Lower lobe of right lung (tissue), 2 donors: Measurements from ENCODE around the gene KRT75. TPM values are rescaled to one million over a fixed set of nuclear protein-coding genes. Genes with fewer than 3 reads are reported as not detected.

Source experiments
- ATAC-seq, 2 donors: fragments of 200-7000 bp; cut with Tn5 transposase; one replicate each; pipeline ENCODE4 v1.9.1; 2020 to 2022; ENCODE audit warnings: mild to moderate bottlenecking in 2 of 2, moderate library complexity in 2 of 2
- DNase-seq: peaks from one replicate; pipeline ENCODE4 v3.0.0-alpha.2; 2020
- H3K27ac ChIP-seq: fragments of 200-600 bp; one replicate; pipeline ENCODE4 v1.8.0; 2022
- H3K27me3 ChIP-seq: fragments of 200-600 bp; one replicate; pipeline ENCODE4 v1.8.0; 2022; ENCODE audit warnings: low read depth
- H3K36me3 ChIP-seq: fragments of 200-600 bp; one replicate; pipeline ENCODE4 v1.8.0; 2022; ENCODE audit warnings: mild to moderate bottlenecking
- H3K4me1 ChIP-seq: fragments of 200-600 bp; one replicate; pipeline ENCODE4 v1.8.0; 2022
- H3K4me3 ChIP-seq: fragments of 200-600 bp; one replicate; pipeline ENCODE4 v1.8.0; 2022; ENCODE audit warnings: mild to moderate bottlenecking
- H3K9me3 ChIP-seq: fragments of 200-600 bp; one replicate; pipeline ENCODE4 v1.8.0; 2022
- CTCF ChIP-seq: fragments of 200-600 bp; IDR thresholded peaks from one replicate; pipeline ENCODE4 v1.8.0; 2022; ENCODE audit warnings: antibody characterized with exemption, mild to moderate bottlenecking
- intact Hi-C: fragments of 100-400 bp; cut with DNase I; formaldehyde crosslinking; loops from one replicate; pipeline ENCODE4 v1.11.0; 2022
- total RNA-seq: library from RNA; stranded (reverse); fragmentation: NEBNext Ultra II Directional; extraction: Animal tissue kit (Norgen Biotek cat#: 25700); gene quantifications from one replicate; pipeline ENCODE4 v1.2.1, GENCODE V29; 2021
- donor health status: DM: no; HTN: yes; CAD: no; lungs with severe emphysema.

Gene KRT75
- total RNA-seq, 1 donor from 2014 or later, result not detected

GRCh38 chr12:52407918-52408317 lies 26.3 kb downstream of the KRT75 start:
- H3K9me3 ChIP-seq, result no peaks in the 10 kb centered on the region
- peaks cover 7% of the 10 kb centered on the region for H3K27me3 ChIP-seq
- ATAC-seq (no peak), DNase-seq (no peak)
- H3K4me3 ChIP-seq, result no peak overlapping the region
- no peak for TF ChIP-seq CTCF
- intact Hi-C loops, result no loop called here
- H3K4me1 ChIP-seq, result no peaks in the 10 kb centered on the region
- no peaks in the 10 kb centered on the region for H3K36me3 ChIP-seq
- no peak overlapping the region for H3K27ac ChIP-seq

GRCh38 chr12:52405922-52406385 lies 28.2 kb downstream of the KRT75 start, which contains the start of gene KRT82:
Gene KRT82 (minus strand): TSS chr12:52406335. CDS start chr12:52406277, 58 bp downstream.
- Histone ChIP-seq H3K27ac (no peak within 1 kb of the TSS), H3K27me3 (peaks cover 7% of the 10 kb centered on the region), H3K36me3 (no peaks in the 10 kb centered on the region), H3K4me3 (no peak within 1 kb of the TSS), H3K9me3 (no peaks in the 10 kb centered on the region), H3K4me1 (no peaks in the 10 kb centered on the region)
- TF ChIP-seq CTCF, result no peak
- intact Hi-C loops, result no loop called here
- no peak for DNase-seq
- no peak for ATAC-seq

- Histone ChIP-seq H3K27ac (no peak overlapping the region), H3K4me1 (no peaks in the 10 kb centered on the region), H3K27me3 (peaks cover 7% of the 10 kb centered on the region), H3K4me3 (no peak overlapping the region), H3K36me3 (no peaks in the 10 kb centered on the region), H3K9me3 (no peaks in the 10 kb centered on the region)
- DNase-seq, result no peak
- no peak for ATAC-seq
- intact Hi-C loops, result no loop called here
- no peak for TF ChIP-seq CTCF
These were observed 29.2 kb downstream of the KRT75 start for GRCh38 chr12:52404951-52405350.

DNA sequence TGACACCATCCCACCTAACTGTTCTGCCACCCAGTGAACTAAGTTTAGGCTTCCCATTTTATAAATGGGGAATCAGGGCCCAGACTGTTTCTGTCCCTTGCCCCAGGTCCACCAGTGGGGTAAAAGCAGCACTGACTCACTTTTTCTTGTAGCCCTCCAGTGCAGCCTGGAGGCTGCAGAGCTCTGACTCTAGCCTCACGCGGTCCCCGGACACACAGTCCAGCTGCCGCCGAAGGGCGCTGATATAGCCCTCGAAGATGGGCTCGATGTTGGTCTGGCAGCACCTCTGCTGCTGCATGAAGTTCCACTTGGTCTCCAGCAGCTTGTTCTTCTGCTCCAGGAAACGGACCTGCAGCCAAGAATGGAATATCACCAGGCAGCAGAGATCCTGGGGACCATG lies 30.6 kb downstream of the KRT75 start:
- H3K4me1 ChIP-seq, result no peaks in the 10 kb centered on the region
- ATAC-seq (no peak), DNase-seq (no peak)
- H3K36me3 ChIP-seq, result no peaks in the 10 kb centered on the region
- H3K4me3 ChIP-seq, result no peak overlapping the region
- no peaks in the 10 kb centered on the region for H3K9me3 ChIP-seq
- intact Hi-C loops, result no loop called here
- H3K27me3 ChIP-seq, result peaks cover 14% of the 10 kb centered on the region
- H3K27ac ChIP-seq, result no peak overlapping the region
- no peak for TF ChIP-seq CTCF

GRCh38 chr12:52402873-52403540 lies 31.2 kb downstream of the KRT75 start:
- TF ChIP-seq CTCF, result no peak
- ATAC-seq (no peak), DNase-seq (no peak)
- Histone ChIP-seq H3K9me3 (no peaks in the 10 kb centered on the region), H3K36me3 (no peaks in the 10 kb centered on the region), H3K4me1 (no peaks in the 10 kb centered on the region), H3K27me3 (peaks cover 11% of the 10 kb centered on the region), H3K4me3 (no peak overlapping the region), H3K27ac (no peak overlapping the region)
- intact Hi-C loops, result no loop called here
